ENCODE measurements around the gene TOM1.

GRCh38 chr22:35334004-35334403 is 34.3 kb downstream of the TOM1 start:
- TF ChIP-seq, protein P1, sequence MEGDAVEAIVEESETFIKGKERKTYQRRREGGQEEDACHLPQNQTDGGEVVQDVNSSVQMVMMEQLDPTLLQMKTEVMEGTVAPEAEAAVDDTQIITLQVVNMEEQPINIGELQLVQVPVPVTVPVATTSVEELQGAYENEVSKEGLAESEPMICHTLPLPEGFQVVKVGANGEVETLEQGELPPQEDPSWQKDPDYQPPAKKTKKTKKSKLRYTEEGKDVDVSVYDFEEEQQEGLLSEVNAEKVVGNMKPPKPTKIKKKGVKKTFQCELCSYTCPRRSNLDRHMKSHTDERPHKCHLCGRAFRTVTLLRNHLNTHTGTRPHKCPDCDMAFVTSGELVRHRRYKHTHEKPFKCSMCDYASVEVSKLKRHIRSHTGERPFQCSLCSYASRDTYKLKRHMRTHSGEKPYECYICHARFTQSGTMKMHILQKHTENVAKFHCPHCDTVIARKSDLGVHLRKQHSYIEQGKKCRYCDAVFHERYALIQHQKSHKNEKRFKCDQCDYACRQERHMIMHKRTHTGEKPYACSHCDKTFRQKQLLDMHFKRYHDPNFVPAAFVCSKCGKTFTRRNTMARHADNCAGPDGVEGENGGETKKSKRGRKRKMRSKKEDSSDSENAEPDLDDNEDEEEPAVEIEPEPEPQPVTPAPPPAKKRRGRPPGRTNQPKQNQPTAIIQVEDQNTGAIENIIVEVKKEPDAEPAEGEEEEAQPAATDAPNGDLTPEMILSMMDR (conservative IDR thresholded peaks at IDR 0.05; ENCODE audit: low read depth, low read length) = no peak
- TF ChIP-seq EZH2phosphoT487 (IDR thresholded peaks at IDR 0.05; ENCODE audit: borderline replicate concordance, low read length) = no peak
